Skeletal muscle satellite cell (primary cell): ENCODE data around the gene ZBTB38.
A peak's percentile ranks its signal among the peaks of the same experiment; 100 is the strongest.

Source experiments
- H3K27me3 ChIP-seq: 2 replicates; pipeline ENCODE4 v1.7.0; 2013; ENCODE audit warnings: low read length; ENCODE audit not compliant: control insufficient read depth, insufficient read depth
- H3K36me3 ChIP-seq: 2 replicates; pipeline ENCODE4 v1.7.0; 2013; ENCODE audit warnings: mild to moderate bottlenecking, control low read depth, low read length; ENCODE audit not compliant: insufficient read depth
- H3K4me1 ChIP-seq: 2 replicates; pipeline ENCODE4 v1.7.0; 2013; ENCODE audit warnings: low read length; ENCODE audit not compliant: control insufficient read depth, insufficient read depth
- H3K4me2 ChIP-seq: 2 replicates; pipeline ENCODE4 v1.7.0; 2013; ENCODE audit warnings: mild to moderate bottlenecking, low read length
- H3K4me3 ChIP-seq: 2 replicates; pipeline ENCODE4 v1.7.0; 2013; ENCODE audit warnings: low read length
- H3K9ac ChIP-seq: 2 replicates; pipeline ENCODE4 v1.7.0; 2013; ENCODE audit warnings: mild to moderate bottlenecking, low read depth, low read length, moderate library complexity
- H3K9me3 ChIP-seq: replicated peaks from 2 replicates; pipeline ENCODE4 v1.7.0; 2013; ENCODE audit warnings: mild to moderate bottlenecking, control low read depth, low read length

Gene ZBTB38

GRCh38 chr3:141391991-141392316 lies 23.6 kb downstream of the ZBTB38 start:
- H3K4me2 ChIP-seq: no peak overlapping the region
- no peak overlapping the region for H3K4me3 ChIP-seq
- peaks cover 20% of the 10 kb centered on the region for H3K4me1 ChIP-seq
- peaks cover 49% of the 10 kb centered on the region for H3K36me3 ChIP-seq
- peaks cover 4% of the 10 kb centered on the region for H3K9me3 ChIP-seq
- no peaks in the 10 kb centered on the region for H3K27me3 ChIP-seq
- H3K9ac ChIP-seq: no peak overlapping the region

GRCh38 chr3:141392416-141392815 lies 24.1 kb downstream of the ZBTB38 start:
- no peak overlapping the region for H3K4me2 ChIP-seq
- H3K27me3 ChIP-seq: no peaks in the 10 kb centered on the region
- H3K9ac ChIP-seq: no peak overlapping the region
- peaks cover 49% of the 10 kb centered on the region for H3K36me3 ChIP-seq
- no peak overlapping the region for H3K4me3 ChIP-seq
- H3K9me3 ChIP-seq: peaks cover 4% of the 10 kb centered on the region
- H3K4me1 ChIP-seq: peaks cover 20% of the 10 kb centered on the region

GRCh38 chr3:141392897-141393734 lies 24.8 kb downstream of the ZBTB38 start:
- Histone ChIP-seq H3K27me3 (no peaks in the 10 kb centered on the region), H3K4me1 (peaks cover 20% of the 10 kb centered on the region), H3K9ac (no peak overlapping the region), H3K4me3 (no peak overlapping the region), H3K9me3 (peaks cover 4% of the 10 kb centered on the region), H3K36me3 (peaks cover 49% of the 10 kb centered on the region), H3K4me2 (no peak overlapping the region)

- H3K4me2 ChIP-seq: no peak overlapping the region
- H3K4me3 ChIP-seq: no peak overlapping the region
- H3K27me3 ChIP-seq: no peaks in the 10 kb centered on the region
- H3K9ac ChIP-seq: no peak overlapping the region
- peaks cover 15% of the 10 kb centered on the region for H3K4me1 ChIP-seq
- peaks cover 4% of the 10 kb centered on the region for H3K9me3 ChIP-seq
- H3K36me3 ChIP-seq: peaks cover 47% of the 10 kb centered on the region
Observed at GRCh38 chr3:141393735-141394076, 25.4 kb downstream of the ZBTB38 start.

GRCh38 chr3:141394560-141394959 lies 26.3 kb downstream of the ZBTB38 start:
- no peak overlapping the region for H3K9ac ChIP-seq
- H3K27me3 ChIP-seq: no peaks in the 10 kb centered on the region
- H3K4me1 ChIP-seq: peaks cover 7% of the 10 kb centered on the region
- H3K4me3 ChIP-seq: no peak overlapping the region
- H3K9me3 ChIP-seq: peaks cover 4% of the 10 kb centered on the region
- peaks cover 42% of the 10 kb centered on the region for H3K36me3 ChIP-seq
- no peak overlapping the region for H3K4me2 ChIP-seq

- Histone ChIP-seq H3K4me1 (peaks cover 1% of the 10 kb centered on the region), H3K9ac (no peak overlapping the region), H3K4me3 (no peak overlapping the region), H3K27me3 (no peaks in the 10 kb centered on the region), H3K4me2 (no peak overlapping the region), H3K36me3 (peaks cover 42% of the 10 kb centered on the region), H3K9me3 (peaks cover 4% of the 10 kb centered on the region)
Observed at GRCh38 chr3:141395005-141395589, 26.8 kb downstream of the ZBTB38 start.

- no peak overlapping the region for H3K4me3 ChIP-seq
- H3K27me3 ChIP-seq: no peaks in the 10 kb centered on the region
- peaks cover 34% of the 10 kb centered on the region for H3K36me3 ChIP-seq
- H3K4me2 ChIP-seq: no peak overlapping the region
- H3K9me3 ChIP-seq: peaks cover 4% of the 10 kb centered on the region
- peaks cover 18% of the 10 kb centered on the region for H3K4me1 ChIP-seq
- no peak overlapping the region for H3K9ac ChIP-seq
Observed at GRCh38 chr3:141397996-141398395, 29.7 kb downstream of the ZBTB38 start.

GRCh38 chr3:141399200-141399599 lies 30.9 kb downstream of the ZBTB38 start:
- H3K27me3 ChIP-seq: no peaks in the 10 kb centered on the region
- H3K9ac ChIP-seq: no peak overlapping the region
- peaks cover 30% of the 10 kb centered on the region for H3K4me1 ChIP-seq
- H3K9me3 ChIP-seq: peaks cover 4% of the 10 kb centered on the region
- no peak overlapping the region for H3K4me2 ChIP-seq
- H3K36me3 ChIP-seq: peaks cover 36% of the 10 kb centered on the region
- H3K4me3 ChIP-seq: no peak overlapping the region

DNA sequence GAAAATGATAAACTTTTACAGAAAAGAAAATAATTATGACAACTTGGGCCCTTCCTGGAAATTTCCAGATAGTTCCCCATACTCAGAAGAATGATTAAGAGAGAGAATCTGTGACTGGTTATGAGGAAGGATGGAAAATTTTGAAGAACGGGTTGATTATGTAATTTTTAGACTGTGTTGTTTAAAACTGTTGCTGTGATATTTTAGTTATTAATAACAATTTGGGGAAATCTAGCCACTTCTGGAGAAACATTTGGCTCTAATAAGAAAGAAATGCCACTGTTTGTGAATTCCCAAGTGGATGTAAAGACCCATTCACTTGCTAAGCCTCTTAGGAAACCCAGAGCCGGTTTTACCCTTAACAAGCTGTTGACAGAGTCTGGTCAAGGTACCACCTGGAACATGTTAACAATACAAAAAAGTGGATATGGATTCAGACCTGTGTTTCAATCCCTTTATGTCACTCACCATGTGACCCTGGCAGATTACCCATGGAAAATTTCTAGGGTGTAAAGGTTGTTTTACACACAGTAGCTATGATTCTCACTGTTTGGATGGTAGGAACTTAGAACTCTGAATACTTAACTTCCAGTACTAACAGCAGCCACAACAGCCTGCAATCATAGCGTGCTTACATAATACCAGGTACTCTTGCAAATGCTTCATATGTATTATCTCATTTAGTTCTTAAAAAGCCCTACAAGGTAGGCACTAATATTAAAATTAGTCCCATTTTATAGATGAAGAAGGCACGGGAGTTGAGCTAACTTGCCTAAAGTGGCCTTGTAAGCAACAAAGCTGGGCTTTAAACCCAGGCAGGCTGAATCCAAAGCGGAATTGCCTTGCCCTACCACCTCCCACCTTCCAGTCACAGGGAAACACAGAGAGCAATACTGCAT lies 32.0 kb downstream of the ZBTB38 start:
- Histone ChIP-seq H3K36me3 (peaks cover 36% of the 10 kb centered on the region), H3K27me3 (no peaks in the 10 kb centered on the region), H3K9me3 (peaks cover 4% of the 10 kb centered on the region), H3K9ac (no peak overlapping the region), H3K4me3 (no peak overlapping the region), H3K4me1 (peaks cover 42% of the 10 kb centered on the region), H3K4me2 (no peak overlapping the region)

- H3K9ac ChIP-seq: peak overlapping the region; percentile 93
- peaks cover 3% of the 10 kb centered on the region for H3K9me3 ChIP-seq
- H3K4me3 ChIP-seq: no peak overlapping the region
- H3K27me3 ChIP-seq: no peaks in the 10 kb centered on the region
- H3K4me2 ChIP-seq: no peak overlapping the region
- H3K4me1 ChIP-seq: peaks cover 49% of the 10 kb centered on the region
- peaks cover 40% of the 10 kb centered on the region for H3K36me3 ChIP-seq
Observed at GRCh38 chr3:141401095-141401494, 32.8 kb downstream of the ZBTB38 start.

DNA sequence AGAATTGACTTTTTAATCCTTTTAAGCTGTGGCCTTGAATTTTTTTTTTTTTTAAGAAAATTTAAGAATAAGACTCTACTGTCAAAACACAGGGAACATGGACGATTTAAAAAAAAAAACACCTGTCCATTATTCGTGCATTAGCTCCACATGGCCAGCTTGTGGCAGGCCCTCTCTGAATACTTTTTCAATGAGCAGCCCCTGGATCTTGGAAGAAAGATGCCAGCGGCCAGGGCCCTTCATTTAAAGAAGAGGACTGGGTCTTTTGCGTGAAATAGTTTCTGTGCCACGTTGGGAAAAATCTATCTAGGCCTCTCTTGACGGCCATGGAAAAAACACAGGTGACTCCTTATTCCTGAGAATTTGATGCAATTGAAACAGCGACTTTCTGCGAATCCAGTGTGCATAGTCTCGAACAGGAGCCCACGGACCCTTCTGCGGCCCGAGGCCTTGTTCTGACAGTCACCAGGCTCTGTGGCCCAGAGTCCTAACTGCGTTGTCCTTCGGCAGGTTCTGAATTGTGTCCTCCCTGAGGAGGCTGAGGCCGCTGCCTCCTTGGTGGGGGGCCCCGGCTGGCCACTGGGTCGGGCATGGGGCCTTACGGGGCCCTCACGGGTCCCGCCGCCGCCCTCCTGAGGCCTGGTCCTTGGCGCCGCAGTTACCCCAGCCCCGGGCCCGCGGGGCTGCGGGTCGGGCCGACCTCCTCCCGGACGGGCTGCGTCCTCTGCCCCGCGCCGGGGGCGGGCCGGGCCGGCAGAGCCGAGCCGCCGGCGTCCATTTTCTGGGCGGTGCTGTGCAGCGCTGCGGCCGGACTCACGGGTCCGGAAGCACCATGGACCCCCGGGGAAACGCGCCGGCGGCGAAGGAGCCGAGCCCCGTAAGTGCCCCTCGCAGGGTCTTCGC lies 33.5 kb downstream of the ZBTB38 start:
- H3K36me3 ChIP-seq: peaks cover 40% of the 10 kb centered on the region
- peak overlapping the region; percentile 93 for H3K9ac ChIP-seq
- peak overlapping the region; percentile 93 for H3K4me2 ChIP-seq
- peak overlapping the region; percentile 82 for H3K4me3 ChIP-seq
- peaks cover 57% of the 10 kb centered on the region for H3K4me1 ChIP-seq
- no peaks in the 10 kb centered on the region for H3K27me3 ChIP-seq
- H3K9me3 ChIP-seq: no peaks in the 10 kb centered on the region
